Panc1 (cell line): ENCODE measurements around the gene SPATA13. TPM values are rescaled to one million over a fixed set of nuclear protein-coding genes. Genes with fewer than 3 reads are reported as not detected.

ENCODE experiments used
- ATAC-seq: fragments of 200-7000 bp; cut with Tn5 transposase; 2 replicates; pipeline ENCODE4 v1.9.1; 2020; ENCODE audit warnings: mild to moderate bottlenecking, moderate library complexity
- BruUV-seq: library from RNA; stranded (reverse); fragments of 400-500 nt; replicated peaks from 2 replicates; lab custom pipeline; 2021; lab: Mats Ljungman, UMichigan
- CTCF ChIA-PET: fragments of 300-600 bp; sonication (Branson Sonifier 250); formaldehyde crosslinking; loops from one replicate; lab custom pipeline; 2022; ENCODE audit warnings: antibody characterized with exemption; lab: Charles Lee
- POLR2A ChIA-PET: fragments of 300-600 bp; sonication (Branson Sonifier 250); formaldehyde crosslinking; loops from one replicate; lab custom pipeline; 2022; ENCODE audit warnings: antibody characterized with exemption; lab: Charles Lee
- DNase-seq: peaks from one replicate; pipeline ENCODE4 v3.0.0-alpha.2; 2010; ENCODE audit warnings: low read depth, low spot score
- H3K27ac ChIP-seq: 2 replicates; pipeline ENCODE4 v1.5.1; 2011; ENCODE audit warnings: mild to moderate bottlenecking, low read length, inconsistent platforms
- H3K27me3 ChIP-seq: fragments of 200-500 bp; sonication (Bioruptor generic); 2 replicates; pipeline ENCODE4 v1.6.0; 2014; ENCODE audit warnings: low read length, inconsistent platforms; ENCODE audit not compliant: control insufficient read depth, insufficient read depth
- H3K36me3 ChIP-seq: fragments of 200-500 bp; sonication (Bioruptor generic); 2 replicates; pipeline ENCODE4 v1.5.1; 2014; ENCODE audit warnings: inconsistent platforms, mild to moderate bottlenecking, low read length, moderate library complexity; ENCODE audit not compliant: control insufficient read depth, insufficient read depth
- H3K4me1 ChIP-seq: 2 replicates; pipeline ENCODE4 v1.5.1; 2011; ENCODE audit warnings: inconsistent platforms, mild to moderate bottlenecking, low read length, moderate library complexity; ENCODE audit not compliant: control insufficient read depth, insufficient read depth
- H3K4me3 ChIP-seq, 2 experiments: 2 replicates each; pipeline ENCODE4 v1.5.1; 2011 to 2012; ENCODE audit warnings: low read depth in 2 of 2, low read length in 2 of 2, mild to moderate bottlenecking in 2 of 2, inconsistent platforms in 1 of 2, moderate library complexity in 1 of 2
- H3K9me3 ChIP-seq: fragments of 200-500 bp; sonication (Bioruptor generic); 2 replicates; pipeline ENCODE4 v1.5.1; 2014; ENCODE audit warnings: low read depth, mild to moderate bottlenecking, inconsistent platforms, low read length, moderate library complexity; ENCODE audit not compliant: control insufficient read depth, insufficient read depth
- CTCF ChIP-seq: fragments of 450-650 bp; IDR thresholded peaks from 2 replicates; pipeline ENCODE4 v1.5.1; 2017; ENCODE audit warnings: mild to moderate bottlenecking
- POLR2AphosphoS5 ChIP-seq: IDR thresholded peaks from 2 replicates; pipeline ENCODE4 v1.6.1; 2012; ENCODE audit warnings: mild to moderate bottlenecking, low read depth, low read length, moderate library complexity
- REST ChIP-seq, 2 experiments: IDR thresholded peaks; 2 replicates each; pipeline ENCODE4 v1.6.1; 2011 to 2012; ENCODE audit warnings: low read depth in 2 of 2, control low read depth in 1 of 2, low read length in 1 of 2, mild to moderate bottlenecking in 1 of 2, moderate library complexity in 1 of 2; ENCODE audit not compliant: insufficient read depth in 1 of 2
- SIN3A ChIP-seq: IDR thresholded peaks from 2 replicates; pipeline ENCODE4 v1.6.1; 2012; ENCODE audit warnings: low read depth, mild to moderate bottlenecking, low read length, moderate library complexity, borderline replicate concordance; ENCODE audit not compliant: insufficient read depth
- TCF7L2 ChIP-seq: IDR thresholded peaks from 2 replicates; pipeline ENCODE4 v1.6.1; 2011; ENCODE audit warnings: mild to moderate bottlenecking, low read depth, low read length, inconsistent platforms
- in situ Hi-C: cut with HindIII; loops from 2 replicates; pipeline ENCODE4 v1.10.0; 2016; ENCODE audit warnings: low sequenced_read_pairs, low pct_unique_long_range_greater_than_20kb
- intact Hi-C: fragments of 100-400 bp; cut with micrococcal nuclease; formaldehyde crosslinking; loops from one replicate; pipeline ENCODE4 v1.10.0; 2022; ENCODE audit not compliant: unreplicated experiment
- total RNA-seq: library from RNA; stranded (reverse); gene quantifications from one replicate; pipeline ENCODE4 v1.2.1, GENCODE V29; 2021; ENCODE audit not compliant: unreplicated experiment

SPATA13 gene
- total RNA-seq, 1 experiment from 2014 or later, result 7.9 TPM

- BruUV-seq, result no TSS peak
- DNase-seq (no peak), ATAC-seq (no peak)
- CTCF ChIA-PET, result no interaction called here
- Histone ChIP-seq H3K4me3 (no peak overlapping the region), H3K9me3 (peaks cover 4% of the 10 kb centered on the region; the same call in 1 of the 2 replicates), H3K4me1 (no peaks in the 10 kb centered on the region), H3K27ac (no peak overlapping the region), H3K27me3 (no peaks in the 10 kb centered on the region), H3K36me3 (no peaks in the 10 kb centered on the region)
- POLR2A ChIA-PET, result no interaction called here
- TF ChIP-seq CTCF, result no peak
- TF ChIP-seq REST (IDR thresholded peaks at IDR 0.05; ENCODE audit: insufficient read depth in 1 of 2, low read depth in 2 of 2, low read length in 1 of 2), result no peak
- TF ChIP-seq SIN3A, result no peak
- TF ChIP-seq TCF7L2, result no peak
- no peak for TF ChIP-seq POLR2AphosphoS5
- intact Hi-C loops, result no loop called here
- in situ Hi-C loops, result no loop called here
Measured at GRCh38 chr13:24128962-24129361, 31.6 kb upstream of the SPATA13 start.

GRCh38 chr13:24129914-24130774 lies 30.4 kb upstream of the SPATA13 start:
- Histone ChIP-seq H3K27me3 (no peaks in the 10 kb centered on the region), H3K4me1 (no peaks in the 10 kb centered on the region), H3K9me3 (peaks cover 4% of the 10 kb centered on the region; the same call in 1 of the 2 replicates), H3K4me3 (no peak overlapping the region), H3K36me3 (no peaks in the 10 kb centered on the region), H3K27ac (no peak overlapping the region)
- ChIA-PET POLR2A (no interaction called here), CTCF (no interaction called here)
- no peak for TF ChIP-seq CTCF
- TF ChIP-seq SIN3A, result no peak
- TF ChIP-seq POLR2AphosphoS5, result no peak
- TF ChIP-seq TCF7L2, result no peak
- TF ChIP-seq REST (IDR thresholded peaks at IDR 0.05; ENCODE audit: insufficient read depth in 1 of 2, low read depth in 2 of 2, low read length in 1 of 2), result no peak
- intact Hi-C loops (no loop called here), in situ Hi-C loops (no loop called here)
- no peak for ATAC-seq
- DNase-seq, result no peak
- BruUV-seq, result no TSS peak
